GM12872 (cell line): ENCODE results near the gene PRKG1.

Source experiments
- CTCF ChIP-seq: IDR thresholded peaks from 3 replicates; pipeline ENCODE4 v1.5.1; 2011; ENCODE audit warnings: low read depth, mild to moderate bottlenecking, low read length, moderate library complexity; ENCODE audit not compliant: insufficient read depth

The PRKG1 gene

DNA sequence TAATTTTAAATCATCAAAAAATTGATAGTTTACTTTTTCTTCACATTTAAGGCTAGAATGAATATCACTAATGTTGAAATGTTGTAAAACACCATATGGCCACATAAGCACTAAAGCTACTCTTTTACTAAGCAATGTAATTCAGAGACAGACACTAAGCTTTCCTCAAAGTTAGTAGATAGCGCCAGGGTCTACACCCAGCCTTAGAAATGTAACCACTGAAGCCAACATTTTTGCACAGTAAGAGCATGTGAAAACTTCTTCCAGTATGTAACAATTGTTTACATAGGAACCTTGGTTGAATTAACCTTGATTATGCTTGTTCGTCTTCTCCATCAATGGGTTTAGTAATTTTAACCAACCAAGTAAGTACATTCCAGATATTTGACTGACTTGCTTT, 28.4 kb upstream of the PRKG1 start:
- TF ChIP-seq CTCF, result no peak

GRCh38 chr10:51046654-51047053, 27.6 kb upstream of the PRKG1 start:
- no peak for TF ChIP-seq CTCF

GRCh38 chr10:51047857-51048256, 26.4 kb upstream of the PRKG1 start:
- no peak for TF ChIP-seq CTCF

- TF ChIP-seq CTCF, result no peak
Observed at GRCh38 chr10:51048792-51049191, 25.5 kb upstream of the PRKG1 start.

DNA sequence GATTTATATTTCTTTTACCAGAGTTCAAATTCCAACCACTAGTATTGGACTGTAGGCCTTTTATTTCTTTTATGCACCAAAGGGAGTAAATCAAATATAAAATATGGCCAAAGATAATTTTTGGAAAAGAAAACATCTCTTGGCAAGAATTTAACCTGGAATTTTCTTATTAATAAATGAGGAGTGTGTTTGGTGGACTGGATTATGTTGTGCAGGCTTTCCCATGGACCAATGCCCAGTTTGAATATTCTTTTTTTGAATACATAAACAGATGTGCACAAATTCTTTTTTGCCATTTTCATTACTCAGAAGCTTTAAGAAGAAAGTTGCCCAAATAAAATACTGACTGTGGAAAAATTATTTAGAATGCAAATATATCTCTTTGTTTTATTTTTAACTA, 22.1 kb upstream of the PRKG1 start:
- TF ChIP-seq CTCF, result no peak

GRCh38 chr10:51057925-51058324, 16.4 kb upstream of the PRKG1 start:
- TF ChIP-seq CTCF, result no peak

GRCh38 chr10:51063166-51063565, 11.1 kb upstream of the PRKG1 start:
- no peak for TF ChIP-seq CTCF

GRCh38 chr10:51063659-51064535, 10.4 kb upstream of the PRKG1 start:
- peak; percentile 39; the same call in 1 of the 3 replicates for TF ChIP-seq CTCF
